ENCODE results near the gene GP1BB.

GRCh38 chr22:19753996-19754700 is 30.8 kb downstream of the GP1BB start:
- TF ChIP-seq, protein P1, sequence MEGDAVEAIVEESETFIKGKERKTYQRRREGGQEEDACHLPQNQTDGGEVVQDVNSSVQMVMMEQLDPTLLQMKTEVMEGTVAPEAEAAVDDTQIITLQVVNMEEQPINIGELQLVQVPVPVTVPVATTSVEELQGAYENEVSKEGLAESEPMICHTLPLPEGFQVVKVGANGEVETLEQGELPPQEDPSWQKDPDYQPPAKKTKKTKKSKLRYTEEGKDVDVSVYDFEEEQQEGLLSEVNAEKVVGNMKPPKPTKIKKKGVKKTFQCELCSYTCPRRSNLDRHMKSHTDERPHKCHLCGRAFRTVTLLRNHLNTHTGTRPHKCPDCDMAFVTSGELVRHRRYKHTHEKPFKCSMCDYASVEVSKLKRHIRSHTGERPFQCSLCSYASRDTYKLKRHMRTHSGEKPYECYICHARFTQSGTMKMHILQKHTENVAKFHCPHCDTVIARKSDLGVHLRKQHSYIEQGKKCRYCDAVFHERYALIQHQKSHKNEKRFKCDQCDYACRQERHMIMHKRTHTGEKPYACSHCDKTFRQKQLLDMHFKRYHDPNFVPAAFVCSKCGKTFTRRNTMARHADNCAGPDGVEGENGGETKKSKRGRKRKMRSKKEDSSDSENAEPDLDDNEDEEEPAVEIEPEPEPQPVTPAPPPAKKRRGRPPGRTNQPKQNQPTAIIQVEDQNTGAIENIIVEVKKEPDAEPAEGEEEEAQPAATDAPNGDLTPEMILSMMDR (IDR thresholded peaks at IDR 0.05): no peak
- TF ChIP-seq POLR2A (IDR thresholded peaks at IDR 0.05): no peak
